GM12891 (cell line): Measurements from ENCODE around the gene FPGT.

Experiments used
- POLR2A ChIP-seq: IDR thresholded peaks from 2 replicates; pipeline ENCODE4 v1.6.1; 2011; ENCODE audit warnings: low read depth, low read length, control low read depth
- POLR2AphosphoS5 ChIP-seq: IDR thresholded peaks from 2 replicates; pipeline ENCODE4 v1.6.1; 2011; ENCODE audit warnings: low read depth, low read length, control low read depth
- TAF1 ChIP-seq: IDR thresholded peaks from 2 replicates; pipeline ENCODE4 v1.6.1; 2011; ENCODE audit warnings: low read depth, low read length, control low read depth

DNA sequence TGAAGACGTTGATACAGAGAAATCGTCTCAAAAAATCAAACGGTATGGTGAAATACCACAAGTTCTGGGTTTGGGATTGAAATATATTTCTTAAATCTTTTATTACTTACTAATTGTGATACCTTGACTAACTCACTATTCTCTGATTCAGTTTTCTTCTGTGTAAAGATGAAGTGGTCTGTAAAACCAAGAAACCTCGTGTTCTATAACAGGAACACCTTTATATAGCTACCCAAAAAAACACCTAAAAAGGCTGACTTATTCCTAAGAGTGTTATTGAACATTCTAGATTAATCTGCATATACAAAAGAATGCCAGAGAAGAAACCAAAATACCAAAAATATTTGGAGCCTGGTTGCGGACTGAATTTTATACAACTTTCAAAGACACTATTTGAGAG is 787 bp upstream of the FPGT start:
- TF ChIP-seq POLR2A, result no peak
- no peak for TF ChIP-seq TAF1
- TF ChIP-seq POLR2AphosphoS5, result no peak
